ENCODE data around the gene DEDD.

DEDD gene

DNA sequence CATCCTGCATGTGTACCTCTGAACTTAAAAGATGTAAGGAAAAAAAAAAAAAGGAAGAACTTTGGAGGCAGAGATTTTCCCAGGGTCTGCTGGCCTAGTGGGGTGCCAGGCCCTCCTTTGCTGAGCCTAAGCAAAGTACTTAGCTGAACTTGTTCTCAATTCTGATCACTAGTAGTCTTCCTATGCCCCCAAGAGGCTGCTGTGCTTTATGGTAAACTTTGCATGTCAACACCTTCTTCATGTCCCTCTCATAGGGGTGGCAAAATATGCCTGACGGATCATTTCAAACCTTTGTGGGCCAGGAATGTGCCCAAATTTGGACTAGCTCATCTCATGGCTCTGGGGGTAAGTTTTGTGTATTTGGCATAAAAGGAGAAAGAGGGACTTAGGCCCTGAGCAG lies 25.4 kb upstream of the DEDD start:
- Histone ChIP-seq H3K36me3 (no peaks in the 10 kb centered on the region; the same call in 1 of the 2 replicates), H3K27me3 (no peaks in the 10 kb centered on the region), H3K4me1 (no peaks in the 10 kb centered on the region; the same call in 1 of the 2 replicates), H3K4me3 (ENCODE audit: low read depth, low read length) (no peak overlapping the region), H3K9me3 (no peaks in the 10 kb centered on the region)
- TF ChIP-seq, protein P1, sequence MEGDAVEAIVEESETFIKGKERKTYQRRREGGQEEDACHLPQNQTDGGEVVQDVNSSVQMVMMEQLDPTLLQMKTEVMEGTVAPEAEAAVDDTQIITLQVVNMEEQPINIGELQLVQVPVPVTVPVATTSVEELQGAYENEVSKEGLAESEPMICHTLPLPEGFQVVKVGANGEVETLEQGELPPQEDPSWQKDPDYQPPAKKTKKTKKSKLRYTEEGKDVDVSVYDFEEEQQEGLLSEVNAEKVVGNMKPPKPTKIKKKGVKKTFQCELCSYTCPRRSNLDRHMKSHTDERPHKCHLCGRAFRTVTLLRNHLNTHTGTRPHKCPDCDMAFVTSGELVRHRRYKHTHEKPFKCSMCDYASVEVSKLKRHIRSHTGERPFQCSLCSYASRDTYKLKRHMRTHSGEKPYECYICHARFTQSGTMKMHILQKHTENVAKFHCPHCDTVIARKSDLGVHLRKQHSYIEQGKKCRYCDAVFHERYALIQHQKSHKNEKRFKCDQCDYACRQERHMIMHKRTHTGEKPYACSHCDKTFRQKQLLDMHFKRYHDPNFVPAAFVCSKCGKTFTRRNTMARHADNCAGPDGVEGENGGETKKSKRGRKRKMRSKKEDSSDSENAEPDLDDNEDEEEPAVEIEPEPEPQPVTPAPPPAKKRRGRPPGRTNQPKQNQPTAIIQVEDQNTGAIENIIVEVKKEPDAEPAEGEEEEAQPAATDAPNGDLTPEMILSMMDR (IDR thresholded peaks at IDR 0.05; ENCODE audit: low read depth, low read length): no peak
- DNase-seq: no peak

DNA sequence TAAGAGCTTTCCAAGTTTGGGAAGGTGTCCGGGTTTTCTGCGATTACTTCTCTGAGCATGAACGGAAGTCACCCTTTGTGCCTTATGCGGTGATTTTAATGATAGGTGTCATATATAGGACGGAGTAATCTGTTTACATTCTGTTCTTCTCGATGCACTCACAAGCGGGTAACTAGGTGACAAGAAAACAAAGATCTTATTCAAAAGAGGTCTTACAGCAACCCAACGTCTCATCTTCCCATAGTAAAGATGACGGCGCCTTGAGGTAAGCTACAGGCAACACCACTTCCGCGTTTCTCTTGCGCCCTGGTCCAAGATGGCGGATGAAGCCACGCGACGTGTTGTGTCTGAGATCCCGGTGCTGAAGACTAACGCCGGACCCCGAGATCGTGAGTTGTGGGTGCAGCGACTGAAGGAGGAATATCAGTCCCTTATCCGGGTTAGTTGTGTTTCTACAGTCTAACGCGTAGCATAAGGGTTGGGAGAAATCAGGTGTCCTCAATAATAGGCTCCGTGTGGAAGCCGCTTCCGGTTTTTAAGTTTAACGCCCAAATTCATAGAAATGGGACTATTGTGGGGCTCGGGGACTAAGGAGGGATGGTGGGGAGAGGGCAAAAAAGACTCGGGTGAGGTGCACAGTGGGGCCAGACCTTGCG lies 21.3 kb upstream of the DEDD start, which contains the start of gene UFC1:
Gene UFC1, plus strand, starts transcription at position 297 of the 656 bp plus-strand sequence. Its CDS starts 20 bp downstream, at position 317.
- Histone ChIP-seq H3K4me1 (no peaks in the 10 kb centered on the region; the same call in 1 of the 2 replicates), H3K4me3 (ENCODE audit: low read depth, low read length) (peak within 1 kb of the TSS; percentile 82), H3K27me3 (no peaks in the 10 kb centered on the region), H3K9me3 (no peaks in the 10 kb centered on the region), H3K36me3 (no peaks in the 10 kb centered on the region)
- DNase-seq: peak; percentile 78
- TF ChIP-seq, protein P1 (IDR thresholded peaks at IDR 0.05; ENCODE audit: low read depth, low read length): no peak

- no peaks in the 10 kb centered on the region for H3K27me3 ChIP-seq
- H3K9me3 ChIP-seq: no peaks in the 10 kb centered on the region
- TF ChIP-seq, protein P1 (IDR thresholded peaks at IDR 0.05; ENCODE audit: low read depth, low read length): no peak
- H3K36me3 ChIP-seq: no peaks in the 10 kb centered on the region
- DNase-seq: no peak
- no peaks in the 10 kb centered on the region for H3K4me1 ChIP-seq
- peak overlapping the region; percentile 82 for H3K4me3 ChIP-seq (ENCODE audit: low read depth, low read length)
These were observed 20.7 kb upstream of the DEDD start for GRCh38 chr1:161153176-161153575.

DNA sequence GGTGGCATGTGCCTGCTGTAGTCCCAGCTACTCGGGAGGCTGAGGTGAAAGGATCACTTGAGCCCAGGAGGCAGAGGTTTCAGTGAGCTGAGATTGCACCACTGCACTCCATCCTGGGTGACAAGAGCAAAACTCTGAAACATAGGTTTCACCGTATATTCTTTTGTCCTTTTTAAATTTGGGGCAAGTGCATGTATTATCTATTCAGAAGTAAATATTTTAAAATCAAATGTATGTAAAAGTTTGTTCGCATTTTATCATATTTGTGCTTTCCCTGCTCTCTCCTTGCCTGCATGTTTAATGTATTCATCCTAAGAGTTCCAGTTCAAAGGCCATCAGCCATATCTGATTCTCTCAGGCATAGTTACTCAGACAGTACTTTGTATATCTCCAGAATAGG lies 13.4 kb upstream of the DEDD start:
- H3K9me3 ChIP-seq: no peaks in the 10 kb centered on the region
- H3K4me3 ChIP-seq (ENCODE audit: low read depth, low read length): no peak overlapping the region
- no peaks in the 10 kb centered on the region for H3K4me1 ChIP-seq
- TF ChIP-seq, protein P1 (IDR thresholded peaks at IDR 0.05; ENCODE audit: low read depth, low read length): no peak
- no peaks in the 10 kb centered on the region for H3K27me3 ChIP-seq
- no peak for DNase-seq
- no peaks in the 10 kb centered on the region for H3K36me3 ChIP-seq

GRCh38 chr1:161140755-161141400 lies 8.4 kb upstream of the DEDD start:
- Histone ChIP-seq H3K4me1 (no peaks in the 10 kb centered on the region), H3K27me3 (no peaks in the 10 kb centered on the region), H3K4me3 (ENCODE audit: low read depth, low read length) (no peak overlapping the region), H3K36me3 (no peaks in the 10 kb centered on the region), H3K9me3 (no peaks in the 10 kb centered on the region)
- TF ChIP-seq, protein P1 (IDR thresholded peaks at IDR 0.05; ENCODE audit: low read depth, low read length): no peak
- no peak for DNase-seq

- Histone ChIP-seq H3K27me3 (no peaks in the 10 kb centered on the region), H3K9me3 (no peaks in the 10 kb centered on the region), H3K36me3 (no peaks in the 10 kb centered on the region), H3K4me3 (ENCODE audit: low read depth, low read length) (no peak overlapping the region), H3K4me1 (no peaks in the 10 kb centered on the region)
- DNase-seq: peak; percentile 63
- TF ChIP-seq, protein P1 (IDR thresholded peaks at IDR 0.05; ENCODE audit: low read depth, low read length): peak; percentile 74
These were observed 7.3 kb upstream of the DEDD start for GRCh38 chr1:161139766-161140165.
